NCI-H2029 (cell line): ENCODE results near the gene INPP5D.
"Not testable (repeated sequence)": the region's sequence is repeated elsewhere in the genome, so short reads cannot be mapped to it uniquely, and the experiment has no call there.

ENCODE experiments used
- DNase-seq: peaks from one replicate; lab custom pipeline; 2025; lab: John Stamatoyannopoulos, UW

INPP5D gene

DNA sequence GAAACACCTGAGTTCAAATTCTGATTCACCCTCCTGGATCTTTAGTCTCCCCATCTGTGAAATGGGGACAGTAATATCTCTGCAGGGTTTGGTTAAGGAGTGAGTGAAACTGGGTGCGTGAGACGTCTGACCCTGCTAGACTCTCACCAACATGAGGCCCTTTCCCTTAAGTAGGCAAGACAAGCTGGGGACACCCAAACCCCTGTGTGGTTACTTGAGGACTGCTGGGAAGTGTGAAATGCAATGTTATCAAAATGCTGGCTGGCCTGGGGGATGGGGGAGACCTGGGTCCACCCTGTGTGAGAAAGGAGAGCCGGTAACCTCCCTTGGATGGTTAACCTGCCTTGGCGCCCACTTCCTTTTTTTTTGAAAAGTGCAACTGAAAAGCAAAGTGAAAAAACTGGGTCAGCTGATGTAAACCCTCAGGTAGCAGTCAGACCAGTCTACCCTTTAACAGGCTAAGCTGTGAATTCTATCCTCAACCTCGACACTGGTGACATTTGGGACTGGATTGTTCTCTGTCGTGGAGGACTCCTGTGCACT, 82.3 kb downstream of the INPP5D start:
- no peak for DNase-seq

DNA sequence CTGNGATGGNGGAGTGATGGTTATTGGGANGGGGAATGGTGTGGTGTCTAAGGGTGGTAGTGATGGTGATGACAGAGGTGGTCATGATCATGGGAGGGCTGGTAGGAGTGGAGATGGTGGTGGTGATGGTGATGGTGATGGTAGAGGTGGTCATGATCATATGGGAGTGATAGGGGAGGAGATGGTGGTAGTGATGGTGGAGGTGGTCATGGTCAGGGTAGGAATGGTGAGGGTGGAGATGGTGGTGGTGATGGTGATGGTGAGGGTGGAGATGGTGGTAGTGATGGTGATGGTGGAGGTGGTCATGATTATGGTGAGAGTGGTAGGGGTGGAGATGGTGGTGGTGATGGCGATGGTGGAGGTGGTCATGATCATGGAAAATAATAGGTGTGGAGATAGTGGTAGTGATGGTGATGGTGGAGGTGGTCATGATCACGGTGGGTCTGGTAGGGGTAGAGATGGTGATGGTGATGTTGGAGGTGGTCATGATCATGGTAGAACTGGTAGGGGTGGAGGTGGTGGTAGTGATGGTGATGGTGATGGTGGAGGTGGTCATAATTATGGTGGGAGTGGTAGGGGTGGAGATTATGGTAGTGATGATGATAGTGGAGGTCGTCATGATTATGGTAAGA, 83.7 kb downstream of the INPP5D start:
- no peak for DNase-seq

DNA sequence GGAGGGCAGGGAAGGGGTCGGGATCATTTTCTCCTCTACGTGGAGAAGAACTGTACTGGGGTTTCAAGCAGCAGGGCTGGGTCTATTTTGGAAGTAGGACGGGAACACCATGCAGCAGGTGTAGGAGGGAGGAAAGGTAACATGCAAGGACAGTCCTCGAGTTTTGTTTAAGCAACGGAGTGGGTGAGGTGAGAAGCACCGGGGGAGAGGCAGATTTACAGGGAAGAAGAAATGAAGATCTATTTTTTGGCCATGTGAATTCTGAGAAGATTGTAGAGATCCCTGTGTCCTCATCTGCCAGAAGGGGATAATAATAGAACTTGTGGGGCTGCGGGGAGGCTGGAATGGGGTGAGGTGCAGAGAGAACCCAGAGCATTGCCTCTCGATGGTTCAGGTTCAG, 85.6 kb downstream of the INPP5D start:
- no peak for DNase-seq

DNA sequence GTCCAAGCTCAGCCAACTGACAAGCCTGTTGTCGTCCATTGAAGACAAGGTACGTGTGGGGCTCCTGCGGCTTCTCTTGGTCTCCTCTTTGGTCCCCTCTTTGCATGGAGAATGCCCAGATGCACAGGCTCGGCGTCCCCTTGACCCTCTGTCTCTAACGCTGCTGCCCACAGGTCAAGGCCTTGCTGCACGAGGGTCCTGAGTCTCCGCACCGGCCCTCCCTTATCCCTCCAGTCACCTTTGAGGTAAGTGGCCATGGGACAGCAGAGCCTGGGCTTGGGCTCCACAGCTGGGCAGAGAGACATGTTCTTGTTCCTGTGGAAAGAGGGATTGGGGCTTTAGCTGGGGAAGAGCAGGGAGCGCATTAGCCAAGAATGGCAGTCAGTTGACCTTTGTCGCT, 86.1 kb downstream of the INPP5D start:
- DNase-seq = no peak

DNA sequence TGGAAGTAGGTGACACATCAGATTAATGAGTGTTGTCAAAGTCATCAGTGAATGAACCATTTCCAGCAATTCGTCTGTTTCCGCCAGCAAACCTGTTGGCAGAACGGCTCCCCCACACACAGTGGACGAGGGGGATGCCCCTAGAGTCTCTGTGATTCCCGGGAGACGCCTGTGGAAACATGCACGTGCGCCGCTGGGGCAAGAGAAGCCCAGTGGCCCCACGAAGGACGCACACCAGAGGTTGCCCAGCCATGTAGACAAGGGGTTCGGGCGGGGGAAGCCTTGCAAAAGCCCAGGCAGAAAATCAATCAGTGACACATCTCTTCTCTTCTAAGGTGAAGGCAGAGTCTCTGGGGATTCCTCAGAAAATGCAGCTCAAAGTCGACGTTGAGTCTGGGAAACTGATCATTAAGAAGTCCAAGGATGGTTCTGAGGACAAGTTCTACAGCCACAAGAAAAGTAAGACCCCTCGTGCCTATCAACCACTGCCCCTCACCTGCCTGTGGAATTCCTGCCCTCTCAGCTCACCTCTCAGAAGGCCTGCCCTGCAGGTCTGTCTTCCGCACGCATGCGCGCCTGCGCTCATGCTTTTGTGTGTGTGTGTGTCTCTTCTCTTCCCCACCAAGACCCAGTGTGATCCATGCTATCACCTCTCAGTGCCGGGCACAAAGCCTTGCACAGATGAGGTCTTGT, 87.1 kb downstream of the INPP5D start:
- DNase-seq = no peak

DNA sequence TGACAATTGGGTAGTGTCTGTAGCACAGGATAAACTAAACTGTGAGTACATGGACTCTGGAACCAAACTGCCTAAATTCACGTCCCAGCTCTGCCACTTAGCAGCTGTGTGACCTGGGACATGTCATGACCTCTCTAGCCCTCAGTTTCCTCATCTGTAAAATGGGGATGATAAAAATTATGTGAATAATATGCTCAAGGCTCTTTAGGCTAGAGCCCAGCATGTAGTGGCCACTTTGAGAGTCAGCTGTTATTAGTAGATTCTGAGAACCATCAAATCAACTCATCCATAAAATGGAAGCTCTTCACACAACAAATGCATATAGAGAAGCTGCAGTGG, 87.7 kb downstream of the INPP5D start:
- DNase-seq = no peak

DNA sequence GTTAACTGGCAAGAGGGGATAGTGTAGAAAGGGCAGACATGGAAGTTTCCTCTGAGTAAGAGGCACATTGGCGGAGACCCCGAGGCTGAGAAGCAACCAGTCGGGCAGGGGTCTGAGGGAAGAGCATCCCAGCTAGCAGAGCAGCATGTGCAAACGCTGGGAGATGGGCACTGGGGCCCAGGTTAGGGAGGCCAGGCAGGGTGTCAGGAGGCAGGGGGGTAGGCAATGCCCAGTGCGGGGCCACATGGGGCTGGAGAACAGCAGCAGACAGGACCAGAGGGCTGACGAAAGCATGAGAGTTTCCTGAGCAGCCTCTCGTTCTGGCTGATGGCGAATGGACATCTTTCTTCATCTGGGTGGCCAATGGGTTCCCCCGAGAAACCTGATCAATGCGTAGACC, 88.2 kb downstream of the INPP5D start:
- no peak for DNase-seq

DNA sequence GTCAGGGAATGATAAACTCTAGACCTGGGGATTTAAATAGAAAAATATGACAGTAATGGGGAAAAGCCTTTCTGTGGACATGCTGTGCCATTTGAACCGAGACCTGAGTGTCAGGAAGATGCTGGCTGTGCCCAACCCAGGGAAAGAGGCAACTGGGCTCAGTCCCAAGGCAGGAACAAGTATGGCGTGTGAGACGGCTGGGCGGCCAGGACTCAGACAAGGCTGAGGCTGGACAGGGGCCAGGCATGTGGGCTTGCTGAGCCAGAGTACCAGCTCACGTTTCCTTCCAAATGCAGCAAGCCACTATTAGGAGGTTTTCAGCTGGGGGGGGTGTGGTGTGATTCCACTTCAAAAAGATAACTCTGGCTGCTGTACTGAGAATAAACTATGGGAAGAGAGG, 92.4 kb downstream of the INPP5D start:
- peak; percentile 70 for DNase-seq

DNA sequence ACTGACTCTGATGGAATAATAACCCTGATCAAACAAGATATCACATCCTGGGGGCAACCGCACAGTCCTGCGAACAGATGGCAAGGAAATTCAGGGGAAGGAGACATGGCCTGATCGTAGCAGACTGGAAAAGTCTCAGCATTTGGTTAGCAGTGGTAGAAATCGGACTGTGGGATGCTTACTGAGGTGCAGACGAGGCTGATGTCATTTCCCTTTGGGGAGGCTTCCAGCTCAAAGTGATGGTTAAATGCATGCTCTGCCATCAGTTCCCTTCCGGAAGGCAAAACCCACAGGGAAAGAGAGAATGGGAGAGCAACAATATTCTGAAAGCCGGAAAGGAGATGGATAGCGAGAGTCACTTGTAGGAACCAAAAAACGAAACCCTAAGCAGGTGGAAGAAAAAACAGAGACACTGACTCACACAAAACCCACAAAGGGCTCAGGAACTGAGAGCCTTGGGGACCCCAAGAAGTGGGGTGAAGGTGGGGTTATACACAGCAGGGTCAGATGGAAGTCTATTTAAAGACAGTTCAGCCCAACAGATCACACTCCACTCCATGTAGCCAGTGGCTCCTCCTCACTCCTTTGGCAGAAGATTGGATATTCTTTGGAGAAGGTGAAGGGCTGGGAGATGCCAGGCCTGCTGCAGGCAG, 93.1 kb downstream of the INPP5D start:
- no peak for DNase-seq

DNA sequence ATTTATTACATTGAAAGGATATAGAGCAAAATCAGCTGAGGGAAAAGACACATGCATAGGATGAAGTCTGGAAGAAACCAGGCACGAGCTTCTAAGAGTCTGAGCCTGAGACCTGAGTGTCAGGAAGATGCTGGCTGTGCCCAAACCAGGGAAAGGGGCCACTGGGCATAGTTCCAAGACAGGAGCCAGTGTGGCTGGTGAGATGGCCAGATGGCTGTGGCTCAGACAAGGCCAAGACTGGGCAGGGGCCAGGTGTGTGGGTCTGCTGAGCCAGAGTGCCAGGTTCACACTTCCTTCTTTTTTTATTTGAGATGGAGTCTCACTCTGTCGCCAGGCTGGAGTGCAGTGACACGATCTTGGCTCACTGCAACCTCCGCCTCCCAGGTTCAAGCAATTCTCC, 95.9 kb downstream of the INPP5D start:
- DNase-seq = peak; percentile 11

DNA sequence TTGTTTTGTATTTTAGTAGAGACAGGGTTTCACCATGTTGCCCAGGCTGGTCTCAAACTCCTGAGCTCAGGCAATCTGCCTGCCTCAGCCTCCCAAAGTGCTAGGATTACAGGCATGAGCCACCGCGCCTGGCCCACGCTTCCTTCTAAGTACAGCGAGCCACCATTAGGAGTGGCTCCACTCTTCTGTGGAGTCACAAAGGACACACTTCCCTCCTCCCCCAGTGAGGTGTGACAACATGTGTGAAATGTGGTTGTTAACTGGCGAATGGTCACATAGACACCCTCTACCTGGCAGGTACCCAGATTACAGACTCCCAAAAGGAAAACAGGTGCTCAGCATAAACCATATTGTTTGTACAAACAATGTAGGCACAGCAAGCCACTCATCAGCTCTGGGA, 96.3 kb downstream of the INPP5D start:
- not testable (repeated sequence) for DNase-seq

DNA sequence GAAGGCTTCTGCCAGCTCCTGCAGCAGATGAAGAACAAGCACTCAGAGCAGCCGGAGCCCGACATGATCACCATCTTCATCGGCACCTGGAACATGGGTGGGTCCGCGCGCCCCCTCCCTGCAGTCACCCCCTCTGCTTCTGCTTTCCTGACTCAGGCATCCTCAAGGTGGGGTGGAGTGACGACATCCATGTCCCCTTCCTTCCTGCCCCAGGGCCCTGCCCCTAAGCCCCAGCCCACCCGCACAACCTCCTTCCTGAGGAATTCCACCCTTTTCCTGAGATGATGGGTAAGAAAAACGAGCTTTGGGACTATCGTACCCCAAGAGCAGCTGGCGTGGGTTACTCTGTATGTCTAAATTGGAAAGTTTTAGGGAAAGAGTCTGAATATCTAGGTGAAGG, 101.6 kb downstream of the INPP5D start:
- no peak for DNase-seq

DNA sequence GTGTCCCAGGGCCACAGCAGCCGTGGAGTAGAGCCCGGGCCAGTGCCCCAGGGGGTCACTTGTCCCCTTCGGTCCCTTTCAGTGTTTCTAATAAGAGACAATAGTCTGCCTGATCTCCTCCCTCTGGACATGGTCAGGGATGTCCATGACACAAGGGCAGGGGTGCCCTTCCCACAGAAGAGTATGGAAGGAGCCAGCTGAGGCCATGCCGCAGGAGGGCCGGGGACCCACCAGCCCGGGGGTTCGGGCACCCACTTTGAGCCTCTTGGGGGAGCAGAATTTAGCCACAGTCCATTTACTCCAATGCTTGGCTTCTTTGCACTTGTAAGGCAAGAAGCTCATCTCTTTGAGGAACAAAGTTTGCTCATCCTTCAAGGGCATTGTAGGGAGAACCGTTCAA, 102.6 kb downstream of the INPP5D start:
- no peak for DNase-seq

DNA sequence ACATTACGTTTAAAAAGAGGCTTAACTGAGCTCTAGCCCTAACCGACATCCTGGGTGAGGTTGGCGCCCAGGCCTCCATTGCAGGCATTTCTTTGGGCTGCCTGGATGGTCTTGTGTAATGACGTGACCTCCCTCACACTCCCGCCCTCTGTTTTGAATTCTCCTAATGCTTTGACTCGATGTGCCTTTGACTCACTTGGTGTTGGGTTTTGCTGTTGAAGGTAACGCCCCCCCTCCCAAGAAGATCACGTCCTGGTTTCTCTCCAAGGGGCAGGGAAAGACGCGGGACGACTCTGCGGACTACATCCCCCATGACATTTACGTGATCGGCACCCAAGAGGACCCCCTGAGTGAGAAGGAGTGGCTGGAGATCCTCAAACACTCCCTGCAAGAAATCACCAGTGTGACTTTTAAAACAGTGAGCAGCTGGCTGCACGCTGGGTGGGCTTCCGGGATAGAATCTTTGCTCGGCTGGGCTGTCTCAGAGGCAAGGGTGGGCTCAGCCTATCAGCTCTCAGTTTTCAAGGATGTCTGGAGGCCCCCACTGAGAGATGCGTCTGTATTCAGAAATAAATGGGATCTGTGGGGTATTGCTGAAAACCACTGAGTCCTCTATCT, 103.5 kb downstream of the INPP5D start:
- no peak for DNase-seq

DNA sequence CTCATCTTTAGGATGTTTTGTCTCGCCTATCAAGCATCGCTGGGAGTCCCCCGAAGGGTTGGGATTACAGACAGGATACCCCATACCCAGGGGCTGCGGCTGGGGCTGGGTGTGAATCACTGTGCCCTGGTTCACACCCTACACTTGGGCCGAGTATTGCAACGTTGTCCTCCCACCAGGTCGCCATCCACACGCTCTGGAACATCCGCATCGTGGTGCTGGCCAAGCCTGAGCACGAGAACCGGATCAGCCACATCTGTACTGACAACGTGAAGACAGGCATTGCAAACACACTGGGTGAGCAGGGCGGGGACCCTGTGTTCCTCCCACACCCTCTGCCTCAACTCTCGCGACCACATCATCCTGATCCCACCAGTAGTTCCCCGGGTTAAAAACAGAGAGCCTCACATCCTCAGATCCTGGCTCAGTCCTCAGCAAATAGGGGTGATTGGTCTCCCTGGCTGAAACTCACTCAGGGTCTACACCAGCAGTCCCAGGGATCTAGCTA, 104.0 kb downstream of the INPP5D start:
- DNase-seq = no peak

DNA sequence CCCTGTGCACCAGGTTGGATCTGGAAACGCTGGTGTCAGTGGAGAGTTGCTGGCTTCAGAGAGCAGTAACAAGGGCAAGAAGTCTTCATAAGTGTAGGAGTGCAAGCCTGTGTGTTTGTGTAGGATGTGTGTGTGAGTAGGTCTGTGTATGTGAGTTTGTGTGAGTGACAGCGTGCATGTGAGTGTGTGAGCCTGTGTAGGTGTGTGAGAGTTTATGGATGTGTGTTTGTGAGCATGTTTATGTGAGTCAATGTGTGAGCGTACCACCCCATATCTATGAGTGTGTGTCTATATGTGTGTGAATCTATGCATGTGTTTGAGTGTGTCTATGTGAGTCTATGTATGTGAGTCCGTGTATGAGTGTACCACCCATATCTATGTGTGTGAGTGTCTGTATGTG, 104.8 kb downstream of the INPP5D start:
- DNase-seq = no peak

DNA sequence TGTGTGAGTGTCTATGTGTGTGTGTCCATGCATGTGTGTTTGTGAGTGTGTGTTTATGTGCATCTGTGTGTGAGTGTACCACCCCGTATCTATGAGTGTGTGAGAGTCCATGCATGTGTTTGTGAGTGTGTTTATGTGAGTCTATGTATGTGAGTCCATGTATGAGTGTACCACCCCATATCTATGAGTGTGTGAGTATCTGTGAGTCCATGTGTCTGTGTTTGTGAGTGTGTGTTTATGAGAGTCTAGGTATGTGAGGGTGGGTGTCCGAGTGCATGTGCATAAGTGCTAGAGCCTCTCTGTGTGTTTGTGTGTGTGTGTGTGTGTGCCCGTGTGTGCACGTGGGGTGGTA, 105.4 kb downstream of the INPP5D start:
- DNase-seq = no peak

DNA sequence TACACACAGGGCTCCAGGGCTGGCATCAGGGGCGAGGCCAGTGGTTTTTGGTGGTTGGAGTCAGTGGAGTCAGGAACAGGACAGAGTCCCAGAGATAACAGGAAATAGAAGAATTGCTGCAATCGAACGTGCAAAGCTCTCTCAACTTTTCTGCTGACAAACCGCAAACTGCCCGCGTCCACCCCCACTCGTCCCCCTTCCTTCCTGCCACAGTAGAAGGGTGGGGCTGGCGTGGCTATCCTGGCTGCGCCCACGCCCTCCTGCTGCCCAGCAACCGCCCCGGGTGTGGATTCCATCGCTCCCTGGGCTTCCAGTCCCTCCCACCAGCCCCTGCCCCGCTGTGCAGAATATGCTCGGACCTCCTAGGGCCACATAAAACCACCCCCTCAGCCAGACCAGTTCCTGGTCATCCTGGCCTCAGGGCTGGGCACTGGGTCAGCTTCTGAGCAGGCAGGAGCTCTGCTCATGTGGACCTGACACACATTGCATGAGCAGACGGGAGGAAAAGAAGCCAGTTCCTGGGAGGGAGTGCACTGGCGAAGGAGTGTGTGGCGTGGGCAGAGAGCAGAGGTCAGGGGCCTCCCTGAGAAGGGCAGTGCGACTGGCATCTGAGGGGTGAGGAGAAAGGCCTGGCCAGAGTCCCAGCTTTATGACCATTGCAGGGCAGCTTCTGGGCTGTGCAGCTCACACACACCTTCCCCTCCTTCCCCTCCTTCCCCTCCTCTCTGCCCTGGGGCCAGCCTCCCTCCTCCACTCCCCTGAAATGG, 105.9 kb downstream of the INPP5D start:
- no peak for DNase-seq

DNA sequence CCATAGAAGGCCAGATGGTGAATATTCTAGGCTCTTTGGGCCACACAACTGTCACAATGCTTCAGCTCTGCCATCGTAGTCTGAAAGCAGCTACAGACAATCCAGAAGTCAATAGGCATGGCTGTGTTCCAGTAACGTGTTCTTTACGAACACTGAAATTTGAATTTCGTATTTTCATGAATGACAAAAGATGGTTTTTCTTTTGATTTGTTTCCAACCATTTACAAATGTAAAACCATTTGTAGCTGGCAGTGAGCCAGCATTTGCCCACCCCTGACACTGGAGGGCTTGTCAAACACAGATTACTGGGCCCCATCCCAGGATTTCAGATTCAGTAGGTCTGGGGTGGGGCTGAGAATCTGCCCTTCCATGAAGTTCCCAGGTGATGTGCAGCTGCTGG, 108.3 kb downstream of the INPP5D start:
- DNase-seq = no peak

DNA sequence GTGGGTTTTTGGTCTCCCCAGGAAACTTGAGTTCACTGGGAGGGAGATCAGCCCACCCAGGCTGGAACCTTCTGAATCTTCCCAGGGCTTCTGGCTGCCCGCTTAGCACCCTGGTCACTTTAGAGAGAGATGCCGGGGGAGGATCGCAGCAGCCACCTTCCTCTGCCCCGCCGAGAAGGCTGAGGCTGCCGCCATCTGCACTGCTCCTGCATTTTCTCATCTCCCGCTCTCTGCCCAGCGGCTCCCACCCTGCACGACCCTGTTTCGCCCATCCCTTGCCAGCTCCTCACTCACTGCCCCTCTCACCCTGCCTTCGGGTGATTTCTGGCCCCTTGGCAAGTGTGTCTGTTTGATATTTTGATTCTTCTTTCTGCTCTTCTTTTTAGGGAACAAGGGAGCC, 108.8 kb downstream of the INPP5D start:
- DNase-seq = no peak

DNA sequence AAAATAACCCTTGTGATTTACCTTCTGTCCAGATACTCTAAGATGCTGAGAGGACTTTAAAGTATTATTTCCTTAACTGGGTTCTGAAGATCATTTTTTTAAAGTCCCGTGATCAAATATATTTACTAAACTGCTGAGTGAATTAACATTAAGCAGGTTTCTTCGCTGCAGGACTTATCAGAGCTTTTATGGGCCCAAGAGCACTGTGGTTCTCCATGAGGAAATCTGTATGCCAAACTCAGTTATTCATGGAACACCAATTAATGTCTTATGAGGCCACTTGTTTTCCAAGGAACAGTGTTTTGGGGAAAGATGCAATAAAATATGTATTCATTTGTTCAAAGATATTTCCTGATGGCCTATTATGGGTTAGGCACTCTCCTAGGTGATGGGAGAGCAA, 111.2 kb downstream of the INPP5D start:
- no peak for DNase-seq

DNA sequence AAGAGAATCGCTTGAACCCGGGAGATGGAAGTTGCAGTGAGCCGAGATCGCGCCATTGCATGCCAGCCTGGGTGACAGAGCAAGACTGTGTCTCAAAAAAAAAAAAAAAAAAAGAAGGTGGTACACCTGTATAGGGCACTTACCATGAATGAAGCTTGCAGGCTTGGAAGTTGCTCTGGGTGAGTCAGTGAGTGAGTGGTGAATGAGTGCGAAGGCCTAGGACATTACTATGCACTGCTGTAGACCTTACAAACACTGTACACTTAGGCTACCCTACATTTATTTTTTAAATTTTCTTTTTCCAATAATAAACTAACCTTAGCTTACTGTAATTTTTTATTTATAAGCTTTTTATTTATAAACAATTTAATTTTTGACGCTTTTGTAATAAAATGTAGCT, 113.0 kb downstream of the INPP5D start:
- no peak for DNase-seq
